H9 (cell line): Measurements from ENCODE around the gene CLEC14A. TPM values are rescaled to one million over a fixed set of nuclear protein-coding genes. Genes with fewer than 3 reads are reported as not detected.

Experiments
- DNase-seq: peaks from one replicate; pipeline ENCODE4 v3.0.0-alpha.2; 2017
- H2AFZ ChIP-seq: one replicate; pipeline ENCODE4 v1.6.1; 2013; ENCODE audit warnings: mild to moderate bottlenecking, low read length, control low read depth, moderate library complexity
- H2AK5ac ChIP-seq: 2 replicates; pipeline ENCODE4 v1.6.1; 2013; ENCODE audit warnings: low read length, control low read depth, mixed read lengths; ENCODE audit not compliant: insufficient read length
- H2BK120ac ChIP-seq: one replicate; pipeline ENCODE4 v1.6.1; 2013; ENCODE audit warnings: low read depth, mild to moderate bottlenecking, low read length, control low read depth, inconsistent platforms; ENCODE audit not compliant: poor library complexity, severe bottlenecking
- H2BK12ac ChIP-seq: 2 replicates; pipeline ENCODE4 v1.6.1; 2013; ENCODE audit warnings: low read length, control low read depth, mixed read lengths, low read depth; ENCODE audit not compliant: insufficient read length
- H2BK15ac ChIP-seq: 2 replicates; pipeline ENCODE4 v1.6.1; 2013; ENCODE audit warnings: low read depth, low read length, control low read depth
- H2BK20ac ChIP-seq: one replicate; pipeline ENCODE4 v1.6.1; 2013; ENCODE audit warnings: low read depth, mild to moderate bottlenecking, low read length, control low read depth, inconsistent platforms; ENCODE audit not compliant: poor library complexity, severe bottlenecking
- H2BK5ac ChIP-seq: 2 replicates; pipeline ENCODE4 v1.6.1; 2013; ENCODE audit warnings: low read length, control low read depth, mixed read lengths; ENCODE audit not compliant: insufficient read length
- H3K14ac ChIP-seq: 2 replicates; pipeline ENCODE4 v1.6.1; 2013; ENCODE audit warnings: low read length, control low read depth; ENCODE audit not compliant: insufficient read depth
- H3K18ac ChIP-seq: 2 replicates; pipeline ENCODE4 v1.6.1; 2013; ENCODE audit warnings: low read depth, mild to moderate bottlenecking, mixed read lengths, low read length, control low read depth; ENCODE audit not compliant: insufficient read length
- H3K23ac ChIP-seq: 2 replicates; pipeline ENCODE4 v1.6.1; 2013; ENCODE audit warnings: low read length, control low read depth, mixed read lengths, low read depth; ENCODE audit not compliant: insufficient read length
- H3K23me2 ChIP-seq: 2 replicates; pipeline ENCODE4 v1.6.1; 2013; ENCODE audit warnings: low read depth, mild to moderate bottlenecking, mixed read lengths, low read length, control low read depth; ENCODE audit not compliant: insufficient read length, poor library complexity, severe bottlenecking
- H3K27ac ChIP-seq: 2 replicates; pipeline ENCODE4 v1.5.1; 2013; ENCODE audit warnings: low read length, control low read depth, mixed read lengths, low read depth; ENCODE audit not compliant: insufficient read length
- H3K27me3 ChIP-seq: 2 replicates; pipeline ENCODE4 v1.6.1; 2013; ENCODE audit warnings: low read length, control low read depth, inconsistent platforms; ENCODE audit not compliant: insufficient read depth
- H3K4ac ChIP-seq: 2 replicates; pipeline ENCODE4 v1.6.1; 2013; ENCODE audit warnings: low read depth, mild to moderate bottlenecking, control low read depth, inconsistent platforms, low read length, moderate library complexity
- H3K4me1 ChIP-seq: 2 replicates; pipeline ENCODE4 v1.6.1; 2013; ENCODE audit warnings: low read length, control low read depth, inconsistent platforms; ENCODE audit not compliant: insufficient read depth
- H3K4me2 ChIP-seq: 2 replicates; pipeline ENCODE4 v1.6.1; 2013; ENCODE audit warnings: low read length, control low read depth, mixed read lengths; ENCODE audit not compliant: insufficient read length, insufficient read depth
- H3K56ac ChIP-seq: 2 replicates; pipeline ENCODE4 v1.6.1; 2013; ENCODE audit warnings: low read depth, mild to moderate bottlenecking, mixed read lengths, low read length, control low read depth; ENCODE audit not compliant: insufficient read length
- H3K79me1 ChIP-seq: 2 replicates; pipeline ENCODE4 v1.6.1; 2013; ENCODE audit warnings: low read depth, mild to moderate bottlenecking, moderate library complexity, low read length, control low read depth, inconsistent platforms; ENCODE audit not compliant: insufficient read depth, poor library complexity, severe bottlenecking
- H3K79me2 ChIP-seq: 2 replicates; pipeline ENCODE4 v1.6.1; 2013; ENCODE audit warnings: low read length, control low read depth, inconsistent platforms; ENCODE audit not compliant: insufficient read depth
- H3K9ac ChIP-seq: 2 replicates; pipeline ENCODE4 v1.6.1; 2013; ENCODE audit warnings: low read length, control low read depth, mixed read lengths; ENCODE audit not compliant: insufficient read length; ENCODE audit errors: extremely low read depth
- H3K9me3 ChIP-seq: one replicate; pipeline ENCODE4 v1.6.1; 2013; ENCODE audit warnings: low read depth, low read length, inconsistent platforms; ENCODE audit not compliant: control insufficient read depth
- H3T11ph ChIP-seq: one replicate; pipeline ENCODE4 v1.6.1; 2013; ENCODE audit warnings: mild to moderate bottlenecking, low read length, control low read depth, inconsistent platforms
- H4K20me1 ChIP-seq: one replicate; pipeline ENCODE4 v1.6.1; 2013; ENCODE audit not compliant: control insufficient read depth, insufficient read length, insufficient read depth
- H4K5ac ChIP-seq: 2 replicates; pipeline ENCODE4 v1.6.1; 2013; ENCODE audit warnings: low read depth, mild to moderate bottlenecking, mixed read lengths, low read length, control low read depth; ENCODE audit not compliant: insufficient read length
- H4K8ac ChIP-seq: replicated peaks from 2 replicates; pipeline ENCODE4 v1.6.1; 2013; ENCODE audit warnings: low read length, control low read depth, mixed read lengths, low read depth; ENCODE audit not compliant: insufficient read length
- H4K91ac ChIP-seq: 2 replicates; pipeline ENCODE4 v1.6.1; 2013; ENCODE audit warnings: low read depth, mild to moderate bottlenecking, moderate library complexity, mixed read lengths, low read length, control low read depth; ENCODE audit not compliant: insufficient read length
- H3K27ac Mint-ChIP-seq, 3 experiments: 2 replicates in 2 of 3; 3 replicates in 1 of 3; pipeline ENCODE4 v1.8.0; 2020 to 2021; ENCODE audit warnings: mixed read lengths in 3 of 3, mild to moderate bottlenecking in 1 of 3, moderate library complexity in 1 of 3
- H3K27me3 Mint-ChIP-seq: 2 replicates; pipeline ENCODE4 v1.8.0; 2021; ENCODE audit warnings: low read depth, mild to moderate bottlenecking, moderate library complexity, mixed read lengths
- H3K36me3 Mint-ChIP-seq, 3 experiments: 2 replicates in 2 of 3; 3 replicates in 1 of 3; pipeline ENCODE4 v1.8.0; 2020 to 2021; ENCODE audit warnings: low read depth in 3 of 3, mixed read lengths in 3 of 3; ENCODE audit not compliant: insufficient read depth in 1 of 3
- H3K4me1 Mint-ChIP-seq, 2 experiments: 2 replicates each; pipeline ENCODE4 v1.8.0; 2020; ENCODE audit warnings: mixed read lengths in 2 of 2
- H3K4me3 Mint-ChIP-seq, 2 experiments: 2 replicates in 1 of 2; 3 replicates in 1 of 2; pipeline ENCODE4 v1.8.0; 2020 to 2021; ENCODE audit warnings: mild to moderate bottlenecking in 2 of 2, mixed read lengths in 2 of 2, moderate library complexity in 1 of 2
- H3K9me3 Mint-ChIP-seq, 2 experiments: 2 replicates in 1 of 2; 3 replicates in 1 of 2; pipeline ENCODE4 v1.8.0; 2020; ENCODE audit warnings: mild to moderate bottlenecking in 2 of 2, mixed read lengths in 2 of 2, moderate library complexity in 1 of 2
- CTCF ChIP-seq: fragments of 200-600 bp; sonication (generic); conservative IDR thresholded peaks from 3 replicates; pipeline ENCODE4 v1.8.0; 2021; ENCODE audit warnings: antibody characterized with exemption, mild to moderate bottlenecking
- WGBS: extraction: QIAGEN DNeasy Blood & Tissue Kit; methylation state at CpG from one replicate; pipeline ENCODE4 v1.1.7; 2013; ENCODE audit warnings: missing lambda C conversion rate, low lambda C conversion rate, mixed read lengths; ENCODE audit not compliant: insufficient read length; ENCODE audit errors: extremely low coverage; 5-methylcytosine and 5-hydroxymethylcytosine counted together
- total RNA-seq: library from RNA; stranded (reverse); gene quantifications from 2 replicates; pipeline ENCODE4 v1.2.1, GENCODE V29; 2021

Gene CLEC14A
- total RNA-seq, 1 experiment from 2014 or later, result not detected

DNA sequence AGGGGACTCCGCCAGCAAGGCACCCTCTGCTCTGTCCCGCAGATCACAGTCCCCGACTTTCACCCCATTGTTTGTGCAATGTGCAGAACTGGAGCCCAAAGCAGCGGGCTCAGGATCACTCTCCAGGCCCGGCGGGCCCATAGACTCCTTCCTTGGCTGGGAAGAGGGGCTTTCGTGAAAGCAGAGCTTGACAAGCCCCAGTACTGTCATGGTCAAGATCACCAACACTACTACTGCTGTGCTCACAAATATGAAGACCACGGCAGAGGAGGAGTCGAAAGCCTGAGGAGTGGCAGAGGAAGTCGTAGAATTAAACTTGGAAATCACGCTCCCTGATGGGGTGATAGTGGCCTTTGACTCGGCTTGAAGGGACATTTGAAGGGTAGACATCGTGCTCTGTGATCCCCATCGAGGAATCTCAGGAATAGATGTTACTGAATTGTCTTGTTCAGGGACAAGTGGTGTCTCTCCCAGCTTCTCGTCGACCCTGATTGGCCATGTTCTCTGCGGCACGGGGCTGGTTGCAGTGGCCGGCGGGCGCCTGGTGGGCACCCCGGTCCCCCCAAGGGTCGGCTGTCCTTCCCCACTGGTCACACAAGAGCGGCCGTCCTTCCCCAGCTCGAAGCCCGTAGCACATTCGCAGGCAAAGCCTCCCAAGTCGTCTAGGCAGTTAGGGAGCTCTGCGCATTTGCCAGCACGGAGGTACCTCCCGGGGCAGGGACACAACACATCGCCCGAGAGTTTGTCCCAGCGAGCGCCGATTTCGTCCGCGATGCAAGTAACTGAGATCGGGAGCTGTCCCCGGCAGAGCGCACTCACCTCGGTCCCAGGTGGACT is 1.1 kb downstream of the CLEC14A start:
- peaks cover 9 to 11% of the 10 kb centered on the region in 2 experiments for H3K4me1 Mint-ChIP-seq
- Histone ChIP-seq H3K4ac (no peak overlapping the region), H2BK12ac (no peak overlapping the region), H2AK5ac (no peak overlapping the region), H3K27ac (no peak overlapping the region), H2BK5ac (no peak overlapping the region), H2AFZ (no peak overlapping the region), H2BK120ac (no peak overlapping the region), H4K91ac (no peak overlapping the region), H2BK20ac (no peak overlapping the region), H3K4me2 (peak overlapping the region; percentile 72), H3K18ac (no peak overlapping the region), H3K4me1 (0 out of 2 replicates have a peak, but pooled peaks cover 2% of the 10 kb centered on the region), H3K56ac (no peak overlapping the region), H3K79me1 (no peaks in the 10 kb centered on the region), H3K23me2 (peaks cover 13% of the 10 kb centered on the region), H3K79me2 (no peaks in the 10 kb centered on the region), H3T11ph (no peak overlapping the region), H3K27me3 (peaks cover 29% of the 10 kb centered on the region), H2BK15ac (no peak overlapping the region), H4K8ac (no peak overlapping the region), H3K14ac (no peak overlapping the region; the same call in 1 of the 2 replicates), H3K9me3 (no peaks in the 10 kb centered on the region), H4K20me1 (no peaks in the 10 kb centered on the region), H3K23ac (no peak overlapping the region), H4K5ac (no peak overlapping the region), H3K9ac (no peak overlapping the region)
- no peak for TF ChIP-seq CTCF
- no CpG with 5 or more reads among the region's 44 CpGs for WGBS
- peak overlapping the region; percentile 54 to 71 for H3K4me3 Mint-ChIP-seq
- H3K9me3 Mint-ChIP-seq, result no peaks in the 10 kb centered on the region; a peak in 1 of 5 replicates
- no peak overlapping the region for H3K27ac Mint-ChIP-seq
- no peaks in the 10 kb centered on the region; a peak in 1 of 7 replicates for H3K36me3 Mint-ChIP-seq
- peaks cover 81% of the 10 kb centered on the region for H3K27me3 Mint-ChIP-seq
- DNase-seq, result no peak
